Effector CD4-positive, alpha-beta T cell (primary cell): ENCODE results near the gene PCDHGB4.
"Not testable (repeated sequence)": the region's sequence is repeated elsewhere in the genome, so short reads cannot be mapped to it uniquely, and the experiment has no call there.

Source experiments
- DNase-seq: peaks from one replicate; pipeline ENCODE4 v3.0.0-alpha.2; 2020

PCDHGB4 gene

DNA sequence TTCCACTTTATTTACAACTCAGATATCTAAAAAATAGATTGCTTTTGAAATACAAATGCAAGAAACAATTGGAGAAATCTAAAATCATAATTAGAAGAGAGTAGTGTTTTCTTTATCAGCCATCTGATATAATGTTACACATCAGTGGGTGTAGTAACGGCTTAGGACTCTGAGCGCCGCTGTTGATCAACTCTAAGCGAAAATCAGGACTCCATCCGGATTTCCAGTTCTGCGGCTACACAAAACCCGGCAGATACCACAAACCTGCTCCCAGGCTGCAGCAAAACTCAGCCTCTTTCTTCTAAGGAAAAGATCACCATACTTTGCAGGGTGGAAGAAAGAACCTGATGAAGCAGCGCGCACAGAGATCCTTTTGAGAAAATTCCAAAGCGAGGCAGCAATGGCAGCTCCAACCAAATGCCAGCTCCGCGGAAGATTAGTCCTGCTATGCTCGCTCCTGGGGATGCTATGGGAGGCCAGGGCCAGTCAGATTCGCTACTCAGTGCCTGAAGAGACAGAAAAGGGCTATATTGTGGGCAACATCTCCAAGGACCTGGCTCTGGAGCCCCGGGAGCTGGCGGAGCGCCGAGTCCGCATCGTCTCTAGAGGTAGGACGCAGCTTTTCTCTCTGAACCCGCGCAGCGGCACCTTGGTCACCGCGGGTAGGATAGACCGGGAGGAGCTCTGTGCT lies 15.2 kb downstream of the PCDHGB4 start, which contains the start of gene PCDHGA9:
Gene PCDHGA9, plus strand, starts transcription at position 226 of the 691 bp plus-strand sequence. Its CDS starts 175 bp downstream, at position 401.
- no peak for DNase-seq

DNA sequence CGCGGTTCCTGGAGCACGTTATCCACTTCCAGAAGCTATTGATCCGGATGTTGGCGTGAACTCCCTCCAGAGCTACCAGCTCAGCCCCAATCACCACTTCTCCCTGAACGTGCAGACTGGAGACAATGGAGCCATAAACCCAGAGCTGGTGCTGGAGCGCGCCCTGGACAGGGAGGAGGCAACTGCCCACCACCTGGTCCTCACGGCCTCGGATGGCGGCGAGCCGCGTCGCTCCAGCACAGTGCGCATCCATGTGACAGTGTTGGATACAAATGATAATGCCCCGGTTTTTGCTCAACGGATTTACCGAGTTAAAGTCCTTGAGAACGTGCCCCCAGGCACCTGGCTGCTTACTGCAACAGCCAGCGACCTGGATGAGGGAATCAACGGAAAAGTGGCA lies 15.9 kb downstream of the PCDHGB4 start:
- DNase-seq = no peak

DNA sequence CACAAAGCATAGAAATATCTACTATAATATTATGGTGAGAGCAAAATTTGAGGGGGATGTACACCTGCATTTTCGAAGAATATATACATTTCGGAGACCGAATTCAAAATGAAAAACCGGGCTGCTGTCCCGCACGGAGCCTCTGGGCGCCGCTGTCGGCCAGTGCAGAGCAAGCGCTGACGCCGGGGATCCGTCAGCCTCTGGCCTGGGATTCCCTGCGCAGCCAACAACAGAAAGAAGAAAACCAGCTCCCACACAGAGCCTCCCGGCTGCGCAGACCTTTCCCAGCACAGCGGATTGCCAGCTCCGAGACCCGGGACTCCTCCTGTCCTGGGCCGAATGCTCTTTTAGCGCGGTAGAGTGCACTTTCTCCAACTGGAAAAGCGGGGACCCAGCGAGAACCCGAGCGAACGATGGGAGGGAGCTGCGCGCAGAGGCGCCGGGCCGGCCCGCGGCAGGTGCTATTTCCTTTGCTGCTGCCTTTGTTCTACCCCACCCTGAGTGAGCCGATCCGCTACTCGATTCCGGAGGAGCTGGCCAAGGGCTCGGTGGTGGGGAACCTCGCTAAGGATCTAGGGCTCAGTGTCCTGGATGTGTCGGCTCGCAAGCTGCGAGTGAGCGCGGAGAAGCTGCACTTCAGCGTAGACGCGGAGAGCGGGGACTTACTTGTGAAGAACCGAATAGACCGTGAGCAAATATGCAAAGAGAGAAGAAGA lies 20.4 kb downstream of the PCDHGB4 start, which contains the start of gene PCDHGB6:
Gene PCDHGB6, plus strand, starts transcription at position 232 of the 716 bp plus-strand sequence. Its CDS starts 182 bp downstream, at position 414.
- not testable (repeated sequence) for DNase-seq

DNA sequence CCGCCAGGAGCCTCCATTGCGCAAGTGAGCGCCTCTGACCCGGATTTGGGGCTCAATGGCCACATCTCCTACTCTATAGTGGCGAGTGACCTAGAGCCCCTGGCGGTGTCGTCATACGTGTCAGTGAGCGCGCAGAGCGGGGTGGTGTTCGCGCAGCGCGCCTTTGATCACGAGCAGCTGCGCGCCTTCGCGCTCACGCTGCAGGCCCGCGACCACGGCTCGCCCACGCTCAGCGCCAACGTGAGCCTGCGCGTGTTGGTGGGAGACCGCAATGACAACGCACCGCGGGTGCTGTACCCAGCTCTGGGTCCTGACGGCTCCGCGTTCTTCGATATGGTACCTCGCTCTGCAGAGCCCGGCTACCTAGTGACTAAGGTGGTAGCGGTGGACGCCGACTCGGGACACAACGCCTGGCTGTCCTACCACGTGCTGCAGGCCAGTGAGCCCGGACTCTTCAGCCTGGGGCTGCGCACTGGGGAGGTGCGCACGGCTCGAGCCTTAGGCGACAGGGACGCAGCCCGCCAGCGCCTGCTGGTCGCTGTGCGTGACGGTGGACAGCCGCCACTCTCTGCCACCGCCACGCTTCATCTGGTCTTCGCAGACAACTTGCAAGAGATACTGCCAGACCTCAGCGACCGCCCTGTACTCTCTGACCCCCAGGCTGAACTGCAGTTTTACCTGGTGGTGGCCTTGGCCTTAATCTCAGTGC lies 22.3 kb downstream of the PCDHGB4 start:
- DNase-seq = no peak

DNA sequence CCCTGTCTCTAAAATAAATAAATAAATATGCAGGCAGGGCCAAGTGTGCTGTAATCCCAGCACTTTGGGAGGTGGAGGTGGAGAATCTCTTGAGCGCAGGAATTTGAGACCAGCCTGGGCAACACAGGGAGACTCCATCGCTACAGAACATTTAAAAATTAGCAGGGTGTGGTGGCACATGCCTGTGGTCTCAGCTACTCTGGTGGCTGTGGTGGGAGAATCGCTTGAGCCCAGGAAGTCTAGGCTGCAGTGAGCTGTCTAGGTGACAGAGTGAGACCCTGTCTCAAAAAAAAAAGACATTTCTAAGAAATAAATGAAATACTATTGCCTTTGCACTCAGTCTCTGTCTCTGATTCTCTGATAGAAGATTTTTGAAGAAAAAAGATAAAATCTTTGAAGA lies 24.1 kb downstream of the PCDHGB4 start:
- no peak for DNase-seq

DNA sequence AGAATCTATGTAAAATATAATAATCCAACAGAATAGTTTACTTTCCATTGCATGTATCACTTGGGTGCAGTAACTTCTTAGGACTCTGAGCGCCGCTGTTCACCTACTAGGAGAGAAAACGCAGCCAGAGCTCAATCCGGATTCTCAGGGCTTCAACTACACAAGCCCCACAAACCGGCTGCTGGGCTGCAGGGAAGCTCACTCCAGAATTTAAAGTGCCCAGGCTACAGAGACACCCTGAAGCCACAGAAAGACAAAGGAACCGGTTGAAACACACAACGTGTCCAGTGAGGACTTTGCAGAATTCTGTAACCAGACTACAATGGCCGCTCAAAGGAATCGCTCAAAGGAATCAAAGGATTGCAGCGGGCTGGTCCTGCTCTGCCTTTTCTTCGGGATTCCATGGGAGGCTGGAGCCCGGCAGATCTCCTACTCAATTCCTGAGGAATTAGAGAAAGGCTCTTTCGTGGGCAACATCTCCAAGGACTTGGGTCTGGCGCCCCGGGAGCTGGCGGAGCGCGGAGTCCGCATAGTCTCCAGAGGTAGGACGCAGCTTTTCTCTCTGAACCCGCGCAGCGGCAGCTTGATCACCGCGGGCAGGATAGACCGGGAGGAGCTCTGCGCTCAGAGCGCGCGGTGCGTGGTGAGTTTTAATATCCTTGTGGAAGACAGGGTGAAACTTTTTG lies 25.5 kb downstream of the PCDHGB4 start, which contains the start of gene PCDHGA10:
Gene PCDHGA10, plus strand, starts transcription at position 134 of the 686 bp plus-strand sequence. Its CDS starts 189 bp downstream, at position 323.
- DNase-seq = peak; percentile 38

DNA sequence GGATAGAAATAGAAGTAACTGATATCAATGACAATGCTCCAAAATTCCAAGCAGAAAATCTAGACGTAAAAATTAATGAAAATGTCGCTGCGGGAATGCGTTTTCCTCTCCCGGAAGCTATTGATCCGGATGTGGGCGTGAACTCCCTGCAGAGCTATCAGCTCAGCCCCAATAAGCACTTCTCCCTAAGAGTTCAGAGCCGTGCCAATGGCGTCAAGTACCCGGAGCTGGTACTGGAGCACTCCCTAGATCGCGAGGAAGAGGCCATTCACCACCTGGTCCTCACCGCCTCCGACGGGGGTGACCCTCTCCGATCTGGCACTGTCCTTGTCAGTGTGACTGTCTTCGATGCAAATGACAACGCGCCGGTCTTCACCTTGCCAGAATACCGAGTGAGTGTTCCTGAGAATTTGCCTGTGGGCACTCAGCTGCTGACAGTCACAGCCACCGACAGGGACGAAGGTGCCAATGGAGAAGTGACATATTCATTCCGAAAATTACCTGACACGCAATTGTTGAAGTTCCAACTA lies 26.1 kb downstream of the PCDHGB4 start:
- no peak for DNase-seq

DNA sequence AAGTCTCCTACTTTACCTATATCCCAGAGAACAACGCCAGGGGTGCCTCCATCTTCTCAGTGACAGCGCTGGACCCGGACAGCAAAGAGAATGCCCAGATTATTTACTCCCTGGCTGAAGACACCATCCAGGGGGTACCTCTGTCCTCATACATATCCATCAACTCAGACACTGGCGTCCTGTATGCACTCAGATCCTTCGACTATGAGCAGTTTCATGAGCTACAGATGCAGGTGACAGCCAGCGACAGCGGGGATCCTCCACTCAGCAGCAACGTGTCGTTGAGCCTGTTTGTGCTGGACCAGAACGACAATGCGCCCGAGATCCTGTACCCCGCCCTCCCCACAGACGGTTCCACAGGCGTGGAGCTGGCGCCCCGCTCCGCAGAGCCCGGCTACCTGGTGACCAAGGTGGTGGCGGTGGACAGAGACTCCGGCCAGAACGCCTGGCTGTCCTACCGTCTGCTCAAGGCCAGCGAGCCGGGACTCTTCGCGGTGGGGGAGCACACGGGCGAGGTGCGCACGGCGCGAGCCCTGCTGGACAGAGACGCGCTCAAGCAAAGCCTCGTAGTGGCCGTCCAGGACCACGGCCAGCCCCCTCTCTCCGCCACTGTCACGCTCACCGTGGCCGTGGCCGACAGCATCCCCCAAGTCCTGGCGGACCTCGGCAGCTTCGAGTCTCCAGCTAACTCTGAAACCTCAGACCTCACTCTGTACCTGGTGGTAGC lies 27.2 kb downstream of the PCDHGB4 start:
- DNase-seq = not testable (repeated sequence)

DNA sequence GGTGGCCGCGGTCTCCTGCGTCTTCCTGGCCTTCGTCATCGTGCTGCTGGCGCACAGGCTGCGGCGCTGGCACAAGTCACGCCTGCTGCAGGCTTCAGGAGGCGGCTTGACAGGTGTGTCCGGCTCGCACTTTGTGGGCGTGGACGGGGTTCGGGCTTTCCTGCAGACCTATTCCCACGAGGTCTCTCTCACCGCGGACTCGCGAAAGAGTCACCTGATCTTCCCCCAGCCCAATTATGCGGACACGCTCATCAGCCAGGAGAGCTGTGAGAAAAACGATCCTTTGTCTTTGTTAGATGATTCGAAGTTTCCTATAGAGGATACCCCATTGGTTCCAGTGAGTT lies 27.7 kb downstream of the PCDHGB4 start:
- DNase-seq = not testable (repeated sequence)

DNA sequence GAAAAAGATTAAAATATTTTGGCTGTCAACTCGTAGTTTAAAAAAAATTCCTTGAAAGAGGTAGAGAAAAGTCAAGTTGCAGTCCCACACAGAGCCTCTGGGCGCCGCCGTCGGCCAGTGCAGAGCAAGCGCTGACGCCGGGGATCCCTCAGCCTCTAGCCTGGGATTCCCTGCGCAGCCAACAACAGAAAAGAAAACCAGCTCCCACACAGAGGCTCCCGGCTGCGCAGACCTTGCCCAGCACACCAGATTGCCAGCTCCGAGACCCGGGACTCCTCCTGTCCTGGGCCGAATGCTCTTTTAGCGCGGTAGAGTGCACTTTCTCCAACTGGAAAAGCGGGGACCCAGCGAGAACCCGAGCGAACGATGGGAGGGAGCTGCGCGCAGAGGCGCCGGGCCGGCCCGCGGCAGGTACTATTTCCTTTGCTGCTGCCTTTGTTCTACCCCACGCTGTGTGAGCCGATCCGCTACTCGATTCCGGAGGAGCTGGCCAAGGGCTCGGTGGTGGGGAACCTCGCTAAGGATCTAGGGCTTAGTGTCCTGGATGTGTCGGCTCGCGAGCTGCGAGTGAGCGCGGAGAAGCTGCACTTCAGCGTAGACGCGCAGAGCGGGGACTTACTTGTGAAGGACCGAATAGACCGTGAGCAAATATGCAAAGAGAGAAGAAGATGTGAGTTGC lies 30.1 kb downstream of the PCDHGB4 start, which contains the start of gene PCDHGB7:
Gene PCDHGB7, plus strand, starts transcription at position 184 of the 679 bp plus-strand sequence. Its CDS starts 183 bp downstream, at position 367.
- peak; percentile 13 for DNase-seq

DNA sequence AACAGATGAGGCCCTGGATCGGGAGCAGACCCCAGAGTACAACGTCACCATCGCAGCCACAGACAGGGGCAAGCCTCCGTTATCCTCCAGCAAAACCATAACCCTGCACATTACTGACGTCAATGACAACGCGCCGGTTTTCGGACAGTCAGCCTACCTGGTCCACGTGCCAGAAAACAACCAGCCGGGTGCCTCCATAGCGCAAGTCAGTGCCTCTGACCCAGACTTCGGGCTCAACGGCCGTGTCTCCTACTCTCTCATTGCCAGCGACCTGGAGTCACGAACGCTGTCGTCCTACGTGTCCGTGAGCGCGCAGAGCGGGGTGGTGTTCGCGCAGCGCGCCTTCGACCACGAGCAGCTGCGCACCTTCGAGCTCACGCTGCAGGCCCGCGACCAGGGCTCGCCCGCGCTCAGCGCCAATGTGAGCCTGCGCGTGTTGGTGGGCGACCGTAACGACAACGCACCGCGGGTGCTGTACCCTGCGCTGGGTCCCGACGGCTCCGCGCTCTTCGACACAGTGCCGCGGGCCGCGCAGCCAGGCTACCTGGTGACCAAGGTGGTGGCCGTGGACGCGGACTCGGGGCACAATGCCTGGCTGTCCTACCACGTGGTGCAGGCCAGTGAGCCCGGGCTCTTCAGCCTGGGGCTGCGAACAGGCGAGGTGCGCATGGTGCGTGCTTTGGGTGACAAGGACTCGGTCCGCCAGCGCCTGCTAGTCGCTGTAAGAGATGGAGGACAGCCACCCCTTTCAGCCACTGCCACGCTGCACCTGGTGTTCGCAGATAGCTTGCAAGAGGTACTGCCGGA lies 31.8 kb downstream of the PCDHGB4 start:
- DNase-seq = no peak

DNA sequence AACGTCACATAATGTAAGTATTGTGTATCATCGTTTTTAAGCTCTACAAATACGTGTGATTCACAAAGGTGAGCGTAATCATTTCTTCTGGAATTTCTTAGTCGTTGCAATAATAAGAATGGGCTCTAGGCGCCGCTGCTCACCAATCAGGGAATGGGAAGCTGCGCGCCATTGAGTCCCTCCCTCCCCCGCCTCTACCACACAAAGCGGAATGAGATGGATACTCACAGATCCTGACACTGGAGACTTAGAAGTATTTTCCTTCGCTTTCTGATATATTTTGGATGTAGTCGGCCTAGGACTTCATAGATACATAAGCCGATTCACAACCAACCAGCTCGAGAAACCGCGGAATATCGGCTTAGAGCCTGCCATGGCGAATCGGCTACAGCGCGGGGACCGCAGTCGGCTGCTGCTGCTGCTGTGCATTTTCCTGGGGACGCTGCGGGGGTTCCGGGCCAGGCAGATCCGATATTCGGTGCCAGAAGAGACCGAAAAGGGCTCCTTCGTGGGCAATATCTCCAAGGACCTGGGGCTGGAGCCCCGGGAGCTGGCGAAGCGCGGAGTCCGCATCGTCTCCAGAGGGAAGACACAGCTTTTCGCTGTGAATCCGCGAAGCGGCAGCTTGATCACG lies 33.5 kb downstream of the PCDHGB4 start, which contains the start of gene PCDHGA11:
Gene PCDHGA11, plus strand, starts transcription at position 197 of the 634 bp plus-strand sequence. Its CDS starts 177 bp downstream, at position 374.
- DNase-seq = no peak

DNA sequence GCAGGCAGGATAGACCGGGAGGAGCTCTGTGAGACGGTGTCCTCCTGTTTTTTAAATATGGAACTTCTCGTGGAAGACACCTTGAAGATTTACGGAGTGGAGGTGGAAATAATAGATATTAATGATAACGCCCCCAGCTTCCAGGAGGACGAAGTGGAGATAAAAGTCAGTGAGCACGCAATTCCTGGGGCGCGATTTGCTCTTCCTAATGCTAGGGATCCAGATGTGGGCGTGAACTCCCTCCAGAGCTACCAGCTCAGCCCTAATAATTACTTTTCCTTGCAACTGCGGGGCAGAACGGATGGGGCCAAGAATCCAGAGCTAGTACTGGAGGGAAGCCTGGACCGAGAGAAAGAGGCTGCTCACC lies 34.0 kb downstream of the PCDHGB4 start:
- DNase-seq = no peak

DNA sequence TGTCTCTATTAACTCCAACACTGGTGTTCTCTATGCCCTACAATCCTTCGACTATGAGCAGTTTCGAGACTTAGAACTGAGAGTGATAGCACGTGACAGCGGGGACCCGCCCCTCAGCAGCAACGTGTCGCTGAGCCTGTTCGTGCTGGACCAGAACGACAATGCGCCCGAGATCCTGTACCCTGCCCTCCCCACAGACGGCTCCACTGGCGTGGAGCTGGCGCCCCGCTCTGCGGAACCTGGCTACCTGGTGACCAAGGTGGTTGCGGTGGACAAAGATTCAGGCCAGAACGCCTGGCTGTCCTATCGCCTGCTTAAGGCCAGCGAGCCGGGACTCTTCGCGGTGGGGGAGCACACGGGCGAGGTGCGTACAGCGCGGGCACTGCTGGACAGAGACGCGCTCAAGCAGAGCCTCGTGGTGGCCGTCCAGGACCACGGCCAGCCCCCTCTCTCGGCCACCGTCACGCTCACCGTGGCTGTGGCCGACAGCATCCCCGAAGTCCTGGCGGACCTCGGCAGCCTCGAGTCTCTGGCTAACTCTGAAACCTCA lies 35.3 kb downstream of the PCDHGB4 start:
- DNase-seq = no peak

DNA sequence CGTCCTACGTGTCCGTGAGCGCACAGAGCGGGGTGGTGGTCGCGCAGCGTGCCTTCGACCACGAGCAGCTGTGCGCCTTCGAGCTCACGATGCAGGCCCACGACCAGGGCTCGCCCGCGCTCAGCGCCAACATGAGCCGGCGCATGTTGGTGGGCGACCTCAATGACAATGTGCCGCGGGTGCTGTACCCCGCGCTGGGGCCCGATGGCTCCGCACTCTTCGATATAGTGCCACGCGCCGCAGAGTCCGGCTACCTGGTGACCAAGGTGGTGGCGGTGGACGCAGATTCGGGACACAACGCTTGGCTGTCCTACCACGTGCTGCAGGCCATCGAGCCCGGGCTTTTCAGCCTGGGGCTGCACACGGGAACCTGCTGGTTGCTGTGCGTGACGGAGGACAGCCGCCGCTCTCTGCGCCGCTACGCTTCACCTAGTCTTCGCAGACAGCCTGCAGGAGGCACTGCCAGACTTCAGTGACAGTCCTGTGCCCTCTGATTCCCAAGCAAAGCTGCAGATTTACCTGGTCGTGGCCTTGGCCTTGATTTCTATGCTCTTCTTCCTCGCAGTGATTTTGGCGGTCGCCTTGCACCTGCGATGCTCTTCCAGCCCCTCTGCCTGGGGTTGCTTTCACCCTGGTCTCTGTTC lies 40.4 kb downstream of the PCDHGB4 start:
- no peak for DNase-seq

DNA sequence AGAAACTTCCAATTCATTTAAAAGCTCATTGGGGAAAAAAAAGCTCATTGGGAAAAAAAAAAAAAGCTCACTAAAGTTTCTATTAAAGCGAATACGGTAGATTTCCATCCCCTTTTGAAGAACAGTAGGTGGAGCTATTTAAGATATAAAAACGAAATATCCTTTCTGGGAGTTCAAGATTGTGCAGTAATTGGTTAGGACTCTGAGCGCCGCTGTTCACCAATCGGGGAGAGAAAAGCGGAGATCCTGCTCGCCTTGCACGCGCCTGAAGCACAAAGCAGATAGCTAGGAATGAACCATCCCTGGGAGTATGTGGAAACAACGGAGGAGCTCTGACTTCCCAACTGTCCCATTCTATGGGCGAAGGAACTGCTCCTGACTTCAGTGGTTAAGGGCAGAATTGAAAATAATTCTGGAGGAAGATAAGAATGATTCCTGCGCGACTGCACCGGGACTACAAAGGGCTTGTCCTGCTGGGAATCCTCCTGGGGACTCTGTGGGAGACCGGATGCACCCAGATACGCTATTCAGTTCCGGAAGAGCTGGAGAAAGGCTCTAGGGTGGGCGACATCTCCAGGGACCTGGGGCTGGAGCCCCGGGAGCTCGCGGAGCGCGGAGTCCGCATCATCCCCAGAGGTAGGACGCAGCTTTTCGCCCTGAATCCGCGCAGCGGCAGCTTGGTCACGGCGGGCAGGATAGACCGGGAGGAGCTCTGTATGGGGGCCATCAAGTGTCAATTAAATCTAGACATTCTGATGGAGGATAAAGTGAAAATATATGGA lies 43.0 kb downstream of the PCDHGB4 start, which contains the start of gene PCDHGA12:
Gene PCDHGA12, plus strand, starts transcription at position 176 of the 782 bp plus-strand sequence. Its CDS starts 253 bp downstream, at position 429.
- no peak for DNase-seq

DNA sequence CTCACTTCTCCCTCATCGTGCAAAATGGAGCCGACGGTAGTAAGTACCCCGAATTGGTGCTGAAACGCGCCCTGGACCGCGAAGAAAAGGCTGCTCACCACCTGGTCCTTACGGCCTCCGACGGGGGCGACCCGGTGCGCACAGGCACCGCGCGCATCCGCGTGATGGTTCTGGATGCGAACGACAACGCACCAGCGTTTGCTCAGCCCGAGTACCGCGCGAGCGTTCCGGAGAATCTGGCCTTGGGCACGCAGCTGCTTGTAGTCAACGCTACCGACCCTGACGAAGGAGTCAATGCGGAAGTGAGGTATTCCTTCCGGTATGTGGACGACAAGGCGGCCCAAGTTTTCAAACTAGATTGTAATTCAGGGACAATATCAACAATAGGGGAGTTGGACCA lies 43.8 kb downstream of the PCDHGB4 start:
- no peak for DNase-seq

DNA sequence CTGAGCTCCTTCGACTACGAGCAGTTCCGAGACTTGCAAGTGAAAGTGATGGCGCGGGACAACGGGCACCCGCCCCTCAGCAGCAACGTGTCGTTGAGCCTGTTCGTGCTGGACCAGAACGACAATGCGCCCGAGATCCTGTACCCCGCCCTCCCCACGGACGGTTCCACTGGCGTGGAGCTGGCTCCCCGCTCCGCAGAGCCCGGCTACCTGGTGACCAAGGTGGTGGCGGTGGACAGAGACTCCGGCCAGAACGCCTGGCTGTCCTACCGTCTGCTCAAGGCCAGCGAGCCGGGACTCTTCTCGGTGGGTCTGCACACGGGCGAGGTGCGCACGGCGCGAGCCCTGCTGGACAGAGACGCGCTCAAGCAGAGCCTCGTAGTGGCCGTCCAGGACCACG lies 44.8 kb downstream of the PCDHGB4 start:
- DNase-seq = not testable (repeated sequence)
